MCF 10A (cell line): Measurements from ENCODE around the gene NAA11. TPM values are rescaled to one million over a fixed set of nuclear protein-coding genes. Genes with fewer than 3 reads are reported as not detected.

Experiments
- BruUV-seq: library from RNA; stranded (reverse); fragments of 400-500 nt; replicated peaks from 2 replicates; lab custom pipeline; 2021; lab: Mats Ljungman, UMichigan
- CTCF ChIA-PET: fragments of 300-600 bp; sonication (Branson Sonifier 250); formaldehyde crosslinking; extraction: SDS; loops from one replicate; lab custom pipeline; 2021; ENCODE audit warnings: antibody characterized with exemption, inconsistent platforms; lab: Yijun Ruan, JAX
- POLR2A ChIA-PET: fragments of 300-600, 350-650 bp; sonication (Branson Sonifier 250); formaldehyde crosslinking; extraction: SDS; loops from one replicate; lab custom pipeline; 2020; ENCODE audit warnings: antibody characterized with exemption, inconsistent platforms; lab: Yijun Ruan, JAX
- DNase-seq: peaks from one replicate; pipeline ENCODE4 v3.0.0-alpha.2; 2018; ENCODE audit not compliant: unreplicated experiment
- H3K27ac Mint-ChIP-seq: one replicate; pipeline ENCODE4 v1.8.0; 2022; ENCODE audit warnings: mild to moderate bottlenecking, low read depth, mixed read lengths; ENCODE audit not compliant: unreplicated experiment
- H3K27me3 Mint-ChIP-seq: one replicate; pipeline ENCODE4 v1.8.0; 2022; ENCODE audit warnings: mixed read lengths; ENCODE audit not compliant: insufficient read depth, unreplicated experiment
- H3K36me3 Mint-ChIP-seq: one replicate; pipeline ENCODE4 v1.8.0; 2022; ENCODE audit warnings: mild to moderate bottlenecking, moderate library complexity, mixed read lengths; ENCODE audit not compliant: insufficient read depth, unreplicated experiment
- H3K4me1 Mint-ChIP-seq: one replicate; pipeline ENCODE4 v1.8.0; 2022; ENCODE audit warnings: mixed read lengths; ENCODE audit not compliant: insufficient read depth, unreplicated experiment
- H3K4me3 Mint-ChIP-seq: one replicate; pipeline ENCODE4 v1.8.0; 2022; ENCODE audit warnings: mild to moderate bottlenecking, moderate library complexity, mixed read lengths; ENCODE audit not compliant: unreplicated experiment
- H3K9me3 Mint-ChIP-seq: one replicate; pipeline ENCODE4 v1.8.0; 2022; ENCODE audit warnings: mixed read lengths; ENCODE audit not compliant: unreplicated experiment
- CTCF ChIP-seq: fragments of 200-600 bp; IDR thresholded peaks from one replicate; pipeline ENCODE4 v1.8.0; 2022; ENCODE audit warnings: antibody characterized with exemption, mild to moderate bottlenecking; ENCODE audit not compliant: unreplicated experiment
- intact Hi-C: fragments of 100-400 bp; cut with micrococcal nuclease; formaldehyde crosslinking; loops from 2 replicates; pipeline ENCODE4 v1.14.1; 2022
- total RNA-seq: library from RNA; stranded (reverse); gene quantifications from 2 replicates; pipeline ENCODE4 v1.2.3, GENCODE V29; 2022

Gene NAA11
- total RNA-seq, 1 experiment from 2014 or later: not detected

DNA sequence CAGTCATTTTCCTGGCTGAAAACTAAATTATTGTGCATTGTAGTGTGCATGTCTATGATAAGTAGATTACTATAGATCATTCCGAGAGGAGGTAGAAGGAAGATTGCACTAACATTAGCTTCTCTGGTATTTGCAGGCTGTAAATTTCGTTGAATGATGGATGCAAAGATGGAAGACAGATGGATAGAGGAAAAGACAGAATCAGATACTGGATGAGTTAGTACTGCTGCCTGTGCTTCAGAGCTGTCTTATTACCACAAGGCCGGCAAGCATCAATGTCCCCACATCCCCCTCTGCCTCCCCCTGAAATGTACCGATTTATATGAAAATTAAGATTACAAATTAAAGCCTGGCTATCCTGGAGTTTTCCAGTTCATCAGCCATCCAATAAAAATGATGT is 17.7 kb downstream of the NAA11 start:
- intact Hi-C loops: no loop called here
- ChIA-PET POLR2A (no interaction called here), CTCF (no interaction called here)
- Mint-ChIP-seq H3K27ac (no peak overlapping the region), H3K9me3 (no peaks in the 10 kb centered on the region), H3K4me3 (no peak overlapping the region), H3K4me1 (no peaks in the 10 kb centered on the region), H3K36me3 (peaks cover 5% of the 10 kb centered on the region), H3K27me3 (peaks cover 8% of the 10 kb centered on the region)
- DNase-seq: no peak
- no peak for TF ChIP-seq CTCF
- BruUV-seq: no TSS peak

DNA sequence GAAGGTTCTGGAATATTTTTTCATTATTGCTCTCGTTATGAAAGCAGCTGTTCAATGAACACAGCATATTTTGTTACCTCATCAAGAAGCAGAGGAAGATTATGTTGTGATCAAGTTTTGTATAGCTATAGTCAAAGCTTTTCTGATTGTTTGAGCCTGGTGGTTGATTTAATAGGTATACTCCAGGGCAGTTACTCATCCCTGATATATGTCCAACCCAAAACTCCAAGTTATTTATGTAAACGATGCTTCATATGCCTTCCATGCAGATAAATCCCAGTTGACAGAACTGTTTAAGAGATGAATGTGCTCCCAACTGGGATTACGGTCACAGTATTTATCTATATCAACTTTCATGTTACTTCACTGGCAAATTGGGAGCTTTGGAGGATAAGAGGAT is 19.1 kb downstream of the NAA11 start:
- ChIA-PET POLR2A (no interaction called here), CTCF (interaction anchor here (0.7 kb wide), 1 partner anchor 15 kb away, joined by 3 read pairs; no protein-coding TSS in a partner anchor)
- no peaks in the 10 kb centered on the region for H3K4me1 Mint-ChIP-seq
- BruUV-seq: no TSS peak
- H3K36me3 Mint-ChIP-seq: peaks cover 5% of the 10 kb centered on the region
- peaks cover 8% of the 10 kb centered on the region for H3K27me3 Mint-ChIP-seq
- H3K9me3 Mint-ChIP-seq: no peaks in the 10 kb centered on the region
- no peak overlapping the region for H3K4me3 Mint-ChIP-seq
- no peak overlapping the region for H3K27ac Mint-ChIP-seq
- intact Hi-C loops: no loop called here
- no peak for DNase-seq
- no peak for TF ChIP-seq CTCF

- DNase-seq: no peak
- intact Hi-C loops: no loop called here
- H3K27ac Mint-ChIP-seq: no peak overlapping the region
- H3K36me3 Mint-ChIP-seq: no peaks in the 10 kb centered on the region
- POLR2A ChIA-PET: no interaction called here
- no peak overlapping the region for H3K4me3 Mint-ChIP-seq
- BruUV-seq: no TSS peak
- H3K4me1 Mint-ChIP-seq: no peaks in the 10 kb centered on the region
- H3K9me3 Mint-ChIP-seq: no peaks in the 10 kb centered on the region
- CTCF ChIA-PET: no interaction called here
- H3K27me3 Mint-ChIP-seq: peaks cover 11% of the 10 kb centered on the region
- no peak for TF ChIP-seq CTCF
These were observed 25.6 kb downstream of the NAA11 start for GRCh38 chr4:79300280-79300679.

DNA sequence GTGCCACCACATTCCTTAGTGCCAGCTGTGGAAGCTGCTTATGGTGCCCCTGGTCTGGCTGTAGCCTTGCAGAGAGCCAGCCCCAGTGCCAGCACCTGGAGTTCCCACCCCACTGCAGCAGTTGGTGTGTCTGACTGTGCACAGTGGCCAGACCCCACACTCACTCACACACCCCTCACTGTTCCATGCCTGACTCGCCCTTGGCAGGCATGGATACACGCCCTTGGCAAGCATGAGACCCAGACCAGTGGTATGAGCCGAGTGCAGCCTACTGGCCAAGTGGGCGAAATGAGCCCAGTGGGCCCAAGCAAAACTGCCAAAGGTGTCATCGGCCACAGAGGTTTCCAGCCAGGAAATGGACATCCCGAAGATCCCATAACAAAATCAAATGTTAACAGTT is 27.4 kb downstream of the NAA11 start:
- DNase-seq: no peak
- ChIA-PET POLR2A (no interaction called here), CTCF (no interaction called here)
- no peak overlapping the region for H3K27ac Mint-ChIP-seq
- peaks cover 11% of the 10 kb centered on the region for H3K27me3 Mint-ChIP-seq
- intact Hi-C loops: no loop called here
- no peaks in the 10 kb centered on the region for H3K9me3 Mint-ChIP-seq
- no TSS peak for BruUV-seq
- no peak overlapping the region for H3K4me3 Mint-ChIP-seq
- H3K36me3 Mint-ChIP-seq: no peaks in the 10 kb centered on the region
- no peaks in the 10 kb centered on the region for H3K4me1 Mint-ChIP-seq
- TF ChIP-seq CTCF: no peak
